Transverse colon (tissue), 3 donors: ENCODE data around the gene FTCDNL1.

Experiments used
- POLR2A ChIP-seq: fragments of 450-650 bp; IDR thresholded peaks from one replicate; pipeline ENCODE4 v1.6.1; 2016; ENCODE audit warnings: antibody characterized with exemption, mild to moderate bottlenecking, moderate library complexity
- TF ChIP-seq, protein P1 (sequence below), 5 experiments: fragments of 200-600 bp in 3 of 5; fragments of 450-650 bp in 2 of 5; sonication (generic) in 3 of 5; IDR thresholded peaks; 1 replicate in 2 of 5; 2 replicates in 3 of 5; pipeline ENCODE4 v1.5.1; 2016 to 2017; ENCODE audit warnings: antibody characterized with exemption in 5 of 5, inconsistent platforms in 3 of 5, mild to moderate bottlenecking in 2 of 5, moderate library complexity in 1 of 5

DNA sequence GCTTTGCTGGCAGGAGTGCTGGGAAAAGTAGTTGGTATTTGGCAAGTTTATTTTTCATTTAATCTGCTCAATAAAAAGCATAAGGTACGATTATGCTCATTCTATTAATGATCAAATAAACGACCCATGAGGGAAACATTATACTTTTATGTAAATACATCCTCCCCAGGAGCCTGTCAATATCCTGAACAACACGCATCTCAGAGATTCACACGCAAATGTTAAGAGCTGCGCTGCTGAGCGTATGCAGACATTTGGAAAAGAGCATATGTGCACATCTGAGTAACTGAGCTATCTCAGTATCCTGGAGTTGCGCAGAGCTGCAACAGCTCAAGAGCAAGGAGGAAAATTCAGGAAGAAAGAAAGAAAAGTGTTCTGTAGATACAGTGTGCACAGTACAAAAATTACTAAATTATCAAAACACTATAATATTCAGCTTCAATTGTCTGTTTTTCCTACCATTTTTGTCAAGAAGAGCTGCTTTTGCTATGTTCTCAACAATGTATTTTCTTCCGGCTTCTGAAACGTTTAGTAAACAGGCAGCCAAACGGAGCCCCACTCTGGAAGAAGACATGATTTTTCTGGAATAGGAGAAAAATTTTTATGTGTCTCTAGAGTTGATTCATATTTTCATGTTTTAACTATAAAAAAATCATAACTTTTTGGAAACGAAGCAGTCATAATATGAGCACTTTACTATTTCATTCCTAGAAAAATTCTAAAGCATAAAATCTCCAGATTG is 2.4 kb downstream of the FTCDNL1 start:
- TF ChIP-seq, protein P1, sequence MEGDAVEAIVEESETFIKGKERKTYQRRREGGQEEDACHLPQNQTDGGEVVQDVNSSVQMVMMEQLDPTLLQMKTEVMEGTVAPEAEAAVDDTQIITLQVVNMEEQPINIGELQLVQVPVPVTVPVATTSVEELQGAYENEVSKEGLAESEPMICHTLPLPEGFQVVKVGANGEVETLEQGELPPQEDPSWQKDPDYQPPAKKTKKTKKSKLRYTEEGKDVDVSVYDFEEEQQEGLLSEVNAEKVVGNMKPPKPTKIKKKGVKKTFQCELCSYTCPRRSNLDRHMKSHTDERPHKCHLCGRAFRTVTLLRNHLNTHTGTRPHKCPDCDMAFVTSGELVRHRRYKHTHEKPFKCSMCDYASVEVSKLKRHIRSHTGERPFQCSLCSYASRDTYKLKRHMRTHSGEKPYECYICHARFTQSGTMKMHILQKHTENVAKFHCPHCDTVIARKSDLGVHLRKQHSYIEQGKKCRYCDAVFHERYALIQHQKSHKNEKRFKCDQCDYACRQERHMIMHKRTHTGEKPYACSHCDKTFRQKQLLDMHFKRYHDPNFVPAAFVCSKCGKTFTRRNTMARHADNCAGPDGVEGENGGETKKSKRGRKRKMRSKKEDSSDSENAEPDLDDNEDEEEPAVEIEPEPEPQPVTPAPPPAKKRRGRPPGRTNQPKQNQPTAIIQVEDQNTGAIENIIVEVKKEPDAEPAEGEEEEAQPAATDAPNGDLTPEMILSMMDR (IDR thresholded peaks at IDR 0.05) = no peak
- no peak for TF ChIP-seq POLR2A
